A673 (cell line): ENCODE data around the gene SPEM1.

ENCODE experiments used
- EZH2 ChIP-seq: fragments of 200-600 bp; sonication (generic); IDR thresholded peaks from 2 replicates; pipeline ENCODE4 v1.6.1; 2017; ENCODE audit warnings: borderline replicate concordance, low read depth, mild to moderate bottlenecking, mixed read lengths, antibody characterized with exemption, low read length; ENCODE audit not compliant: poor library complexity, severe bottlenecking
- TF ChIP-seq, protein P1 (sequence below): fragments of 300-800, 200-600 bp; sonication (generic); conservative IDR thresholded peaks from 2 replicates; pipeline ENCODE4 v1.5.1; 2017; ENCODE audit warnings: low read depth, mild to moderate bottlenecking, antibody characterized with exemption, low read length, moderate library complexity, mixed read lengths

DNA sequence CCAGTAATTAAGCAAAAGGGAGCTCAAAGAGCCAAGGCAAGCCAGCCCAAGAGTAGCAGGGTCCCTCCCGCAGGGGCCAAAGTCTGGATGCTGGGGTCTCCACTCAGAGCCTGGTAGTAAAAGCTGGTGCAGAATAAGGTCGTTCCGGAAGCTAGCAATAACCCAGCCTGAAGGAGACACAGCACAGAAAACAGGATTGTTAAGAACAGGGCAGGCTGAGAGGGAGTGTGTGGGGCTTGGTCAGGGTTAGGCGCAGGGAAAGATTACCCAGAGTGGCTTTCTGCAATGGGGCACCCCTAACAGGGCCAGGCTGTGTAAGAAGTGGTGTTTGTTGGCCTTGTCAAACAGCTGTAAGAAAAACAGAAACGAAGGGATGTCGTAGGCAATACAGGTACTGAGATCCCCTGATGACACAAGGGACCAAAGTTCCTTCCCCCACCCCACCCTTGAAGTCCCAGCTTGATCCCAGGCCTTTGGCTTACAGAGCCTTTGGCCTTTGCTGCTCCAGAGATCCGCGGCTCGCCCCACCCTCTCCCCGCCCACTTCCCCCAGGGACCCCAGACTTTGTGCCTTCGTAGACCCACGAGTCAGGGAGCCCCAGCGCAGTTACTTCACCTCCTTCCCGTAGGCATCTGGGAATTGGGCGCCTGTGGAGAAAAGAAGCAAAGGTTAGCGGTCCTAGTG, 16.9 kb upstream of the SPEM1 start:
- TF ChIP-seq, protein P1, sequence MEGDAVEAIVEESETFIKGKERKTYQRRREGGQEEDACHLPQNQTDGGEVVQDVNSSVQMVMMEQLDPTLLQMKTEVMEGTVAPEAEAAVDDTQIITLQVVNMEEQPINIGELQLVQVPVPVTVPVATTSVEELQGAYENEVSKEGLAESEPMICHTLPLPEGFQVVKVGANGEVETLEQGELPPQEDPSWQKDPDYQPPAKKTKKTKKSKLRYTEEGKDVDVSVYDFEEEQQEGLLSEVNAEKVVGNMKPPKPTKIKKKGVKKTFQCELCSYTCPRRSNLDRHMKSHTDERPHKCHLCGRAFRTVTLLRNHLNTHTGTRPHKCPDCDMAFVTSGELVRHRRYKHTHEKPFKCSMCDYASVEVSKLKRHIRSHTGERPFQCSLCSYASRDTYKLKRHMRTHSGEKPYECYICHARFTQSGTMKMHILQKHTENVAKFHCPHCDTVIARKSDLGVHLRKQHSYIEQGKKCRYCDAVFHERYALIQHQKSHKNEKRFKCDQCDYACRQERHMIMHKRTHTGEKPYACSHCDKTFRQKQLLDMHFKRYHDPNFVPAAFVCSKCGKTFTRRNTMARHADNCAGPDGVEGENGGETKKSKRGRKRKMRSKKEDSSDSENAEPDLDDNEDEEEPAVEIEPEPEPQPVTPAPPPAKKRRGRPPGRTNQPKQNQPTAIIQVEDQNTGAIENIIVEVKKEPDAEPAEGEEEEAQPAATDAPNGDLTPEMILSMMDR = no peak
- TF ChIP-seq EZH2 = no peak
